ENCODE results near the gene NAA38. TPM values are rescaled to one million over a fixed set of nuclear protein-coding genes. Genes with fewer than 3 reads are reported as not detected.

The NAA38 gene
- total and polyA plus RNA-seq, 4 donors, result 44.1 to 143 (median 79.4) TPM

DNA sequence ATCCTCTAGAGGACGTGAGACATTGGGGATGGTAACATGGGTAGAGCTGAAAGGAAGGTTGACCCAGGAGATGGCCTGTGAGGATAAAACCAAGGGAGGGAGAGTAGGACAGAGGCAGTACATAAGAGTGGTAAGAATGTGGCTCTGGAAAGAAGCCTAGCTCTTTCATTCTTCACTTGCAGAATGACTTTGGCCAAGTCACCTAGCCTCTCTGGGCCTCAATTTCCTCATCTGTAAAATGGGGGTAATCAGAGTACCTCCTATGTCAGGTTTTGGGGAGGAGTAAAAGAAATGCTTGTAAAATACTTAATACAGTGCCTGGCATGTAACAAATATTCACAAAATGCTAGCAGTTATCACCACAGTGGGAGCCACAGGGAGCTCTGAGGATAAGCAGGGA is 16.5 kb downstream of the NAA38 start:
- no peaks in the 10 kb centered on the region for H3K4me1 ChIP-seq (ENCODE audit: control insufficient read depth in 1 of 2, insufficient read depth in 2 of 2, low read length in 2 of 2)
- DNase-seq (no peak), ATAC-seq (ENCODE audit: low FRiP score) (no peak)
- H3K4me3 ChIP-seq (ENCODE audit: low read length in 2 of 2), result no peak overlapping the region
- no peaks in the 10 kb centered on the region for H3K27me3 ChIP-seq (ENCODE audit: control insufficient read depth in 1 of 2, insufficient read depth in 2 of 2, low read length in 1 of 2)
- no peaks in the 10 kb centered on the region for H3K9me3 ChIP-seq (ENCODE audit: control insufficient read depth, low read length)
- intact Hi-C loops (cut with DNase I), result no loop called here
- 52 to 77% methylated on average over 1 of the region's 1 CpG for WGBS, 2 donors
- H3K36me3 ChIP-seq (ENCODE audit: control insufficient read depth in 1 of 2, insufficient read depth in 2 of 2, low read length in 1 of 2), result no peaks in the 10 kb centered on the region
- H3K27ac ChIP-seq (ENCODE audit: low read depth in 1 of 2, low read length in 2 of 2), result peak overlapping the region in 1 of 2 donors; percentile 91

DNA sequence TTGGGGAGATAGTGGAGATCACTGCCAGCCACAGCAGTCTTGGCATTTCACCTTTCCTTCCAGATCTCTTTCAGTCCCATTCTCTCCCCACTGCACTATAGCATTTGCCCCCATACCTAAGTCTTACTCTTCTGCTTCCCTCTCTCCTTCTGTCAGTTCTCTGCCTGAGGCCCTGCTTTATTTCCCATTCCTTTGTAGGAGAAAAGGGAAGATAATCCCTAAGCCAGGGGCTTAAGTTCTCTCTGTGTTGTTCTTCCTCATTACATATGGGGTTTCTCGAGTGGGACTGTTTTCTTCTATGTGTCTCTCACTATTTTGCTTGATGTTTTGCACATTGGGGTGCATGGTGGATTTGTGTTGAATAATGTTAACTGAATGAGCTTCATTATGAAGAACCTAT is 16.9 kb downstream of the NAA38 start:
- Histone ChIP-seq H3K9me3 (ENCODE audit: control insufficient read depth, low read length) (no peaks in the 10 kb centered on the region), H3K27ac (ENCODE audit: low read depth in 1 of 2, low read length in 2 of 2) (no peak overlapping the region), H3K36me3 (ENCODE audit: control insufficient read depth in 1 of 2, insufficient read depth in 2 of 2, low read length in 1 of 2) (no peaks in the 10 kb centered on the region), H3K4me1 (ENCODE audit: control insufficient read depth in 1 of 2, insufficient read depth in 2 of 2, low read length in 2 of 2) (no peaks in the 10 kb centered on the region), H3K4me3 (ENCODE audit: low read length in 2 of 2) (no peak overlapping the region), H3K27me3 (ENCODE audit: control insufficient read depth in 1 of 2, insufficient read depth in 2 of 2, low read length in 1 of 2) (no peaks in the 10 kb centered on the region)
- DNase-seq (no peak), ATAC-seq (ENCODE audit: low FRiP score) (no peak)
- WGBS, 2 donors, result 51 to 64% methylated on average over 1 of the region's 1 CpG
- intact Hi-C loops (cut with DNase I), result no loop called here

DNA sequence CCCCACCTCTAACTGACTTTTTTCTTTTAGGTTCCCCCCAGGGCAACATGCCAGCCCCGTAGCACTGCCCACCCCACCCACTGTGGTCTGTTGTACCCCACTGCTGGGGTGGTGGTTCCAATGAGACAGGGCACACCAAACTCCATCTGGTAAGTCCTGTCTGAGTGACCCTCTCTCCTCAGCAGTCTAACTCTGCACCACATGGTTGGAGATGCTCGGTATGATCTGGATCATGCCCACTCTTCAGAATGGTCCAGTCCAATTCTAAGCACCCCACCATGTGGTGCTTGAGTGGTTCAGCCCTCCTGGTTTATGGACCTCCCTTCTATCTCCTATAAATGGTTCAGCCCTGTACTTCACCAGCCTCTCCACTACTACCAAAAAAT is 17.5 kb downstream of the NAA38 start:
- WGBS, 2 donors, result 31 to 41% methylated on average over 2 of the region's 2 CpGs
- H3K36me3 ChIP-seq (ENCODE audit: control insufficient read depth in 1 of 2, insufficient read depth in 2 of 2, low read length in 1 of 2), result no peaks in the 10 kb centered on the region
- H3K4me3 ChIP-seq (ENCODE audit: low read length in 2 of 2), result no peak overlapping the region
- no peaks in the 10 kb centered on the region for H3K4me1 ChIP-seq (ENCODE audit: control insufficient read depth in 1 of 2, insufficient read depth in 2 of 2, low read length in 2 of 2)
- intact Hi-C loops (cut with DNase I), result no loop called here
- H3K27me3 ChIP-seq (ENCODE audit: control insufficient read depth in 1 of 2, insufficient read depth in 2 of 2, low read length in 1 of 2), result no peaks in the 10 kb centered on the region
- DNase-seq, result peak in 1 of 2 donors; percentile 43
- H3K9me3 ChIP-seq (ENCODE audit: control insufficient read depth, low read length), result no peaks in the 10 kb centered on the region
- H3K27ac ChIP-seq (ENCODE audit: low read depth in 1 of 2, low read length in 2 of 2), result no peak overlapping the region
- no peak for ATAC-seq (ENCODE audit: low FRiP score)

DNA sequence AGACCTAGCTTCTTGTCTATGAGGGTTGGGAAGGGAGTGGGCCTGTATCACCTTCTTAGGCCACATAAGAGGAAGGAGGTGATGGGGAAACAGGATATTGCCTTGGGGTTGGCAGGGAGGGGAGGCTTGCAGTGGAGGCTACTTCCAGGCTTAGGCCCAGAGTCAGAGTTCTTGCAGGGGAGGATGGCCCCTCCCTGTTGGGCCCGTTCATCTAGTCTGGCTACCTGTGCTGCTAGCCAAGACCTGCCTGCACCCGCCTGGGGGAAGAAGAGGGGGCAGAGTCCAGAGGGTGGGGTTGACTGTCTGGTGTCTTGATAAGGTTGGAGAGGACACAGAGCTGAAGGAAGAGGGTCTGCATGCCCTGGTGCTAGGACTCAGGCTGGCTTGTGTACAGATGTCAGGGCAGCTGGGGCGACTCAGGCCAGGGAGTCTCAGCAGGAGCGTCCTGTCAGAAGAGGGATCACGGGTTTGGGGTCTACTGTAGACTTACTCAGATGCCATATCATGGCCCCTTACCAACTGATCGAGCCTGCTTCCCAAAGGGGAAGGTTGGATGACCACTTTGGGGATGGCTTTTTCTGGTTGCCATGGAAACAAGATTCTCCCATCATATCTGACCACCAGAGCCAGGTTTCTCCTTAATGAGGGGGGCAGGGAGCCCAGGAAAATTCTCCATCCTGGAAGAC is 18.0 kb downstream of the NAA38 start:
- no peaks in the 10 kb centered on the region for H3K36me3 ChIP-seq (ENCODE audit: control insufficient read depth in 1 of 2, insufficient read depth in 2 of 2, low read length in 1 of 2)
- no peaks in the 10 kb centered on the region for H3K27me3 ChIP-seq (ENCODE audit: control insufficient read depth in 1 of 2, insufficient read depth in 2 of 2, low read length in 1 of 2)
- ATAC-seq (ENCODE audit: low FRiP score) (no peak), DNase-seq (peak in 1 of 2 donors; percentile 51)
- no peak overlapping the region for H3K27ac ChIP-seq (ENCODE audit: low read depth in 1 of 2, low read length in 2 of 2)
- intact Hi-C loops (cut with DNase I), result no loop called here
- H3K4me1 ChIP-seq (ENCODE audit: control insufficient read depth in 1 of 2, insufficient read depth in 2 of 2, low read length in 2 of 2), result no peaks in the 10 kb centered on the region
- no peak overlapping the region for H3K4me3 ChIP-seq (ENCODE audit: low read length in 2 of 2)
- 73 to 75% methylated on average over 6 of the region's 6 CpGs for WGBS, 2 donors
- no peaks in the 10 kb centered on the region for H3K9me3 ChIP-seq (ENCODE audit: control insufficient read depth, low read length)

DNA sequence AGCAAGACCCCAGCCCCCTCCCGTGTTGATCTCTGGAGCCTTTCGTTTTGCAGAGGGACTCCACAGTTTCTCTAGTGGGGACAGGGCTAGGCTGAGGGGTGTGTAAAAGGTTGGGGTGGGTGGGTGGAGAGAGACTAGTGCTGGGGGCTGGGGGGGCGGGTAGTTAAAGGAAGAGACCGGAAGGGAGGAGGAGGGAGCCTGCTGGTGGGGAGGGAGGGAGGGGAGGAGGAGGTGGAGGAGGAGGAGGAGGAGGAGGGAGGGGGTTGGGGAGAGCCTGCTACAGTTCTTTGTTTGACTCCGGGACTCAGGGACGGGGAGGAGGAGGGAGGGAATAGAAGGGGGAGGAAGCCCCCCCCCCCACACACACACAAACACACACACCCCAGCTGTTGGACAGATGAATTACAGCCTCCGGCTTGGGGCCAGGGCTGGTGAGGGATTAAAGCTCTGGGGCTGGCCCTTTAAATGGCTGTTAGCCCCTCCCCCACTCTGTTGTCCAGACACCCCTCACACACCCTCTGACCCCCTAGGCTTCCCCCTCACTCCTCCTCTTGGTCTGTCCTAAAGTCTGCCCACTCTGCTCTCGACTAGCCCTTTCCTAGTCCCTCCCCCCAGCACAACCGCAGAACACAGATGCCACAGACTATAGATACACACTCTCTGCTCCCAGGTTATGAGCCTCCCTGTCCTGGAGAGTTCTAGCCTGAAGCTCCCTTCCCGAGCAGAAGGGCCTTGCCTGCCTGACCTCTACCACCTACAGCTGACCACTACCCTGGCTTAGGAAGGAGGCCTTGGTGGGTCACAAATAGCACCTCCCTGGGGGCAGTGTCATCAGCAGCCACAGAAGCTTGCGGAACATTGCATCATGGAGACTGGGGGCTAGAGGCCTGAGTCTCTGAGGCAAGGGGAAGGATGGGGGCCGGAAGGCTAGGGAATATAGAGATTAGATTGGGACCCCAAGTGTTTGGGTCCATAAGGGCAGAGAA is 19.0 kb downstream of the NAA38 start:
- H3K27ac ChIP-seq (ENCODE audit: low read depth in 1 of 2, low read length in 2 of 2), result peak overlapping the region in 1 of 2 donors; percentile 14
- intact Hi-C loops (cut with DNase I), result no loop called here
- 20 to 30% methylated on average over 7 to 11 of the region's 12 CpGs for WGBS, 2 donors
- ATAC-seq (ENCODE audit: low FRiP score) (no peak), DNase-seq (peak in 1 of 2 donors; percentile 52)
- no peaks in the 10 kb centered on the region for H3K9me3 ChIP-seq (ENCODE audit: control insufficient read depth, low read length)
- H3K4me3 ChIP-seq (ENCODE audit: low read length in 2 of 2), result no peak overlapping the region
- H3K27me3 ChIP-seq (ENCODE audit: control insufficient read depth in 1 of 2, insufficient read depth in 2 of 2, low read length in 1 of 2), result no peaks in the 10 kb centered on the region
- no peaks in the 10 kb centered on the region for H3K36me3 ChIP-seq (ENCODE audit: control insufficient read depth in 1 of 2, insufficient read depth in 2 of 2, low read length in 1 of 2)
- no peaks in the 10 kb centered on the region for H3K4me1 ChIP-seq (ENCODE audit: control insufficient read depth in 1 of 2, insufficient read depth in 2 of 2, low read length in 2 of 2)

DNA sequence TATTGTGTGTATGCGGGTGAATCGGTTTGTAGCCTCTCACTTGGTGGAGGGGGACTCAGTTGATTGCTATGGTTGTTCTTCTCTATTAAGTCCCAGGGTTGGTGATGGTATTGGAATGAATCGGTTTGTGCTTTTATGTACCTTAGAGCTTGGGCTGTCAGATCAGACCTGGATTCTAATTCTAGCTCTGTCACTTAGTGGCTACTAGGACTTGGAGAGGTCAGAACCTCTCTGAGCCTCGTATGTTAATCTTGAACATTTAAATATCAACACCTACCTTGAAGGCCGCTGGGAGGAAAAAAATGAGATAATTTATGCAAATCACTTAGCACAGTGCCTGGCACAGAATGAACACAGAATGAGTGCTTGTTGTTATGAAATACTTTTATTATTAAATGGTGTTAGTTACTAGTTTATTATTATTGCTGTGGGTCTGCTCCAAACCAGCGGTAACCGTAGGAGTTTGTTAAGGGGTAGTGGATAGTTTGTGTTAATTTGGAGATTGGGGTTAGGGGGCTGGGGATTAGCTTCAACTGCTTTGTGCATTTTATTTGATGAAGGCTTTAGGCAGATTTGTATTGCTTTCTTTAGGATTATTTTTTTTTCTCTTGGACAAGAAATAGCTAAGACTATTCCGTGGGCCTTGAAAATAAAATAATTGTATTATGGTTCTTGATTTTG is 19.8 kb downstream of the NAA38 start:
- ATAC-seq (ENCODE audit: low FRiP score), result no peak
- H3K27ac ChIP-seq (ENCODE audit: low read depth in 1 of 2, low read length in 2 of 2), result no peak overlapping the region

DNA sequence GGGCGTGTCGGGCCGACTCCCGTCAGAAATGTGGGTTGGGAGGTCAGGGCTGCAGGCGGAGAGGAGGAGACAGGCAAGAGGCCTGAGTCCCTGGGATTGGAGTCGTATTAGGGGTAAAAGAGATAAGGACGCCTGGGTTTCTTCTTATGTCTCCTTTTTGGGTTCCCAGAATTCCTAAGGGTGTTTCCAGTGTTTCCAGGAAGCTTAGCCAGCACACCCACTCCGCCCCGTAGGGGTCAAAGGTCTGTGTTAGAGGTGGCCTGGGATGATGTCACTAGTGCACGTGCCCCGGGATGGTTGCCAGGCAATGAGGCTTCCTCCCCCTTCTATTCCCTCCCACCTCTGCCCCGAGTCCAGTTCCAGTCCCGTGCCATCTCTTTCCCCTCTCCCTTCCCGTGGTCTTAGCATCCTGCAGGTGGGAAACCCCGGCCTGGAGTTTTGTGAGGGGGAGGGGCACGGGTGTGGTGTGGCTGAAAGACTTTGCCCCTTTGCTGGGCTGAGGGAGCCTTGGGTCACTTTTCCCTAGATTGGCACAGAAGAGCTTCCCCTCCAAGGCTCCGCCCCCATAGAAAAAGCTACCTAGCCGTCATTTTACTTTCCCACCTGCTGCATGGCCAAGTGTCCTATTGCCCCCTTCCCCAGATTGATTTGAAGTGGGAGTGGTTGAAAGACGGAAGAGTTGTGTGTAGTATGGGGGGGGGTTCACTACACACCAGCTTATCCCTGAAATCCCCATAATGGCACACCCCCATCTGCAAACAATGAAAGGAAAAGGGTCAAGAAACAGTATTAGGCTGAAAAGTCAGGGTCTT is 20.6 kb downstream of the NAA38 start:
- intact Hi-C loops (cut with DNase I), result no loop called here
- Histone ChIP-seq H3K4me3 (ENCODE audit: low read length in 2 of 2) (peak overlapping the region in 1 of 2 donors; percentile 73), H3K27me3 (ENCODE audit: control insufficient read depth in 1 of 2, insufficient read depth in 2 of 2, low read length in 1 of 2) (no peaks in the 10 kb centered on the region), H3K9me3 (ENCODE audit: control insufficient read depth, low read length) (no peaks in the 10 kb centered on the region), H3K4me1 (ENCODE audit: control insufficient read depth in 1 of 2, insufficient read depth in 2 of 2, low read length in 2 of 2) (no peaks in the 10 kb centered on the region), H3K27ac (ENCODE audit: low read depth in 1 of 2, low read length in 2 of 2) (peak overlapping the region in 1 of 2 donors; percentile 11), H3K36me3 (ENCODE audit: control insufficient read depth in 1 of 2, insufficient read depth in 2 of 2, low read length in 1 of 2) (no peaks in the 10 kb centered on the region)
- DNase-seq, result peak; percentile 85 to 95
- ATAC-seq (ENCODE audit: low FRiP score), result peak; percentile 20
- 3% methylated on average over 19 of the region's 19 CpGs for WGBS, 2 donors

More for the DNA sequence above, 19.8 kb downstream of the NAA38 start:
- no peak for DNase-seq
- H3K27me3 ChIP-seq (ENCODE audit: control insufficient read depth in 1 of 2, insufficient read depth in 2 of 2, low read length in 1 of 2), result no peaks in the 10 kb centered on the region
- no peak overlapping the region for H3K4me3 ChIP-seq (ENCODE audit: low read length in 2 of 2)
- 18 to 22% methylated on average over 8 of the region's 8 CpGs for WGBS, 2 donors
- intact Hi-C loops (cut with DNase I), result no loop called here
- H3K36me3 ChIP-seq (ENCODE audit: control insufficient read depth in 1 of 2, insufficient read depth in 2 of 2, low read length in 1 of 2), result no peaks in the 10 kb centered on the region
- H3K4me1 ChIP-seq (ENCODE audit: control insufficient read depth in 1 of 2, insufficient read depth in 2 of 2, low read length in 2 of 2), result no peaks in the 10 kb centered on the region
- no peaks in the 10 kb centered on the region for H3K9me3 ChIP-seq (ENCODE audit: control insufficient read depth, low read length)
